Brain microvascular endothelial cell (primary cell): ENCODE results near the gene CHI3L1.

Experiments
- DNase-seq: peaks from one replicate; pipeline ENCODE4 v3.0.0-alpha.2; 2020
- H3K27ac ChIP-seq: fragments of 250-450 bp; sonication (Bioruptor Pico); 2 replicates; pipeline ENCODE4 v1.5.1; 2020; ENCODE audit warnings: mild to moderate bottlenecking, moderate library complexity
- H3K27me3 ChIP-seq: fragments of 250-450 bp; sonication (Bioruptor Pico); replicated peaks from 2 replicates; pipeline ENCODE4 v1.5.1; 2020; ENCODE audit warnings: mild to moderate bottlenecking
- H3K36me3 ChIP-seq: fragments of 250-450 bp; sonication (Bioruptor Pico); replicated peaks from 2 replicates; pipeline ENCODE4 v1.5.1; 2020; ENCODE audit warnings: mild to moderate bottlenecking
- H3K4me3 ChIP-seq: 2 replicates; pipeline ENCODE4 v1.5.1; 2011; ENCODE audit warnings: low read depth, mild to moderate bottlenecking, control low read depth, low read length, moderate library complexity
- CTCF ChIP-seq: IDR thresholded peaks from 2 replicates; pipeline ENCODE4 v1.5.1; 2011; ENCODE audit warnings: low read depth, mild to moderate bottlenecking, moderate library complexity, low read length, control low read depth, inconsistent platforms; ENCODE audit errors: missing control alignments
- in situ Hi-C: cut with HindIII; loops from 2 replicates; pipeline ENCODE4 v1.10.0; 2017; ENCODE audit warnings: low sequenced_read_pairs, low pct_ligation_motif_present

The CHI3L1 gene

DNA sequence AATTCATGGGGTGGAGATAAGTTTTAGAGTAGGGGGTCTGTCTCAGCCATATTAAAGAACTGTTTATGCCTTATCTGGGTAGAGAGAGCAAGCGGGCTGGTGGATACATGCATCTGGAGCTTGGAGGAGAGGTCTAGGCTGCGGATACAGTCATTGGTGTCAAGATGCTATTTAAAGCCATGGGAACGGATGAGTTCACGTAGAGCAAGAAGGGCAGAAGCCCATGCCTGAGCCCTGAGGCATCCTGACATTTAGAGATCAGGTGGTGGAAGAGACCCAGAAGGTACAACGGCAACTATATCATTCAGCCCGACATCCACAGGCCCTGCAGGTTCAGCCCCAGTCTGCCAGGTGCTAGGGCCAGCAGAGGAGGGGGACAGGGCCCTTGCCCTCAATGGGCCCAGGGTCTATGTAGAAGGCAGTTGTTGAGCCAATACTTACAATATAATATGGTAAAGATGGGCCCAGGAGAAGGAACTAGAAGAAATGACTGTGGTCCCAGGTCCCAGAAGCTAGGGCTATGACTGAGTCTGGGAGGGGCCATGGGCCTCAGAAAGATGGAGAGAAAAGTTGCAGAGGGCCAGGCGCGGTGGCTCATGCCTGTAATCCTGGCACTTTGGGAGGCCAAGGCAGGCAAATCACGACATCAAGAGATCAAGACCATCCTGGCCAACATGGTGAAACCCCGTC is 15.2 kb upstream of the CHI3L1 start:
- no peaks in the 10 kb centered on the region for H3K27me3 ChIP-seq
- no peak for TF ChIP-seq CTCF
- no peaks in the 10 kb centered on the region for H3K36me3 ChIP-seq
- in situ Hi-C loops, result no loop called here
- no peak for DNase-seq
- H3K4me3 ChIP-seq, result no peak overlapping the region
- H3K27ac ChIP-seq, result no peak overlapping the region

DNA sequence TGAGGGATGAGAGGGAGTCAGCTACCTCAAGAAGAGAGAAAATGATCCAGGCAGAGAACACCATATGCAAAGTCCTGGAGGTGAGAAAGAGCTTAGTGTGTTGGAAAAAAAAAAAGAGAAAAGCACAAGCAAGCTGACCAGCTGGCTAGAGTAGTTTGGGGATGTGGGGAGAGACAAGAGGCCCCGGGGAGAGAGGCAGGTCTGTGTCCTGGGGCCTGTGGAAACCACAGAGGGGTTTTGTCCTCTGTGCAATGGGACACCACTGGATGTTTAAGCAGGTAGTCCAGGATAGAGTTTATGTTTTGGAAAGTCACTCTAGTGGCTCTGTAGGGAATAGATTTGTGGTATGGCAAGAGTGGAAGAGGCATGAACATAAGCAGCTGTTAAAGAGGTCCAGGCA is 14.4 kb upstream of the CHI3L1 start:
- in situ Hi-C loops, result no loop called here
- no peaks in the 10 kb centered on the region for H3K36me3 ChIP-seq
- no peak overlapping the region for H3K4me3 ChIP-seq
- H3K27ac ChIP-seq, result no peak overlapping the region
- no peaks in the 10 kb centered on the region for H3K27me3 ChIP-seq
- TF ChIP-seq CTCF, result no peak
- DNase-seq, result no peak

- in situ Hi-C loops, result no loop called here
- H3K36me3 ChIP-seq, result no peaks in the 10 kb centered on the region
- no peaks in the 10 kb centered on the region for H3K27me3 ChIP-seq
- H3K4me3 ChIP-seq, result no peak overlapping the region
- no peak overlapping the region for H3K27ac ChIP-seq
- TF ChIP-seq CTCF, result no peak
- DNase-seq, result no peak
Measured at GRCh38 chr1:203199816-203200571, 13.5 kb upstream of the CHI3L1 start.

- Histone ChIP-seq H3K27ac (no peak overlapping the region), H3K27me3 (no peaks in the 10 kb centered on the region), H3K4me3 (no peak overlapping the region), H3K36me3 (no peaks in the 10 kb centered on the region)
- in situ Hi-C loops, result no loop called here
- DNase-seq, result no peak
- no peak for TF ChIP-seq CTCF
Measured at GRCh38 chr1:203199481-203199815, 12.9 kb upstream of the CHI3L1 start.

DNA sequence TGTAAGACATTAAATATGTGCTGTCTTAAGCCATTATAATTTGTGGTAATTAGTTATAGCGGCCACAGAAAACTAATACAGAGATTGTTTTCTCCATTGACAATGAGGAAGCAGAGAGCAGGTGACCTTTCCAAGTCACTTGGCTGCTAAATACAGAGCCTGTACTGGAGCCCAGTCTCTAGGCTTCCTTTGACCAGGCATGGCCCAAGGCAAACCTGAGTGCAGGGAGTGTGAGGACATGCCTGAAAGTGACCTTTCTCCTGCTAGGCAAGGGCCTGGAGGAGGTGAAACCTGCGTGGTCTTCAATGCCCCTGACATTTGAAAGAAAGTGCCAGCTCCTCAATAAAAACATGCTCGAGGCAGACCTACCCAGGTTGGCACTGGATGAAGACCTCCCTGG is 12.5 kb upstream of the CHI3L1 start:
- Histone ChIP-seq H3K27me3 (no peaks in the 10 kb centered on the region), H3K27ac (no peak overlapping the region), H3K36me3 (no peaks in the 10 kb centered on the region), H3K4me3 (no peak overlapping the region)
- in situ Hi-C loops, result no loop called here
- no peak for DNase-seq
- TF ChIP-seq CTCF, result no peak
